ENCODE measurements around the gene TTPAL. TPM values are rescaled to one million over a fixed set of nuclear protein-coding genes. Genes with fewer than 3 reads are reported as not detected.

Gene TTPAL
- total RNA-seq, 1 experiment from 2014 or later = 8.8 TPM

- Histone ChIP-seq H3K27me3 (replicated peaks) (no peaks in the 10 kb centered on the region), H3K27ac (no peak overlapping the region), H3K36me3 (peaks cover 80% of the 10 kb centered on the region), H3K9me3 (replicated peaks) (no peaks in the 10 kb centered on the region), H3K4me1 (replicated peaks) (peaks cover 54% of the 10 kb centered on the region), H3K4me3 (no peak overlapping the region)
- no peak for DNase-seq (ENCODE audit: low read depth in 1 of 2, low spot score in 2 of 2)
Measured at GRCh38 chr20:44489223-44489622, 13.5 kb downstream of the TTPAL start.

GRCh38 chr20:44489931-44490330 lies 14.3 kb downstream of the TTPAL start:
- DNase-seq (ENCODE audit: low read depth in 1 of 2, low spot score in 2 of 2) = no peak
- H3K4me1 ChIP-seq (replicated peaks) = peaks cover 61% of the 10 kb centered on the region
- H3K27ac ChIP-seq = no peak overlapping the region
- no peak overlapping the region for H3K4me3 ChIP-seq
- H3K36me3 ChIP-seq = peaks cover 78% of the 10 kb centered on the region
- H3K9me3 ChIP-seq (replicated peaks) = no peaks in the 10 kb centered on the region
- H3K27me3 ChIP-seq (replicated peaks) = no peaks in the 10 kb centered on the region

- Histone ChIP-seq H3K27me3 (replicated peaks) (no peaks in the 10 kb centered on the region), H3K4me3 (no peak overlapping the region), H3K36me3 (peaks cover 75% of the 10 kb centered on the region), H3K27ac (peak overlapping the region; percentile 86), H3K4me1 (replicated peaks) (peaks cover 74% of the 10 kb centered on the region), H3K9me3 (replicated peaks) (no peaks in the 10 kb centered on the region)
- DNase-seq (ENCODE audit: low read depth in 1 of 2, low spot score in 2 of 2) = peak; percentile 89 to 93
Measured at GRCh38 chr20:44491635-44492395, 16.1 kb downstream of the TTPAL start.

DNA sequence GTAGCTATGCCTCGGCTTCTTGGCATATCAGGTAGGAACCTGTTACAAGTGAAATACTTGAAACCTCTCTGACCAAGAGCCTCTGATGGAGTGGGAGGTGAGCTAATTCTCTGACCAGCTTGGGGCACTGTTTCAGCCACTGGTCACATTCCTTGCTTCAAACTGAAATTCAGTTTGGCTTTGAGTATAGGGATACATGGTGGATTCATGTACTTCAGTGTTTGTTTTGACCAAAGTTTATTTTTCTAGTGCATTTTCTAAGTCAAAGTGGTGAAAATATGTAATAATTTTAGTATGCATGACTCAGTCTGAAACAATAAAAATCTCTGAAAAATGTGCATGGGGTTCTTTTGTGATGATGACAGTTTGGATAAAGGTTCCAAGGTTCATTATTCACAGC lies 18.6 kb downstream of the TTPAL start:
- H3K27ac ChIP-seq = peak overlapping the region; percentile 86
- peaks cover 68% of the 10 kb centered on the region for H3K36me3 ChIP-seq
- H3K27me3 ChIP-seq (replicated peaks) = no peaks in the 10 kb centered on the region
- DNase-seq (ENCODE audit: low read depth in 1 of 2, low spot score in 2 of 2) = peak in 1 of 2 experiments; percentile 41
- H3K4me3 ChIP-seq = no peak overlapping the region
- H3K9me3 ChIP-seq (replicated peaks) = no peaks in the 10 kb centered on the region
- H3K4me1 ChIP-seq (replicated peaks) = peaks cover 85% of the 10 kb centered on the region

- no peak for DNase-seq (ENCODE audit: low read depth in 1 of 2, low spot score in 2 of 2)
- Histone ChIP-seq H3K27ac (peak overlapping the region; percentile 86), H3K36me3 (peaks cover 68% of the 10 kb centered on the region), H3K27me3 (replicated peaks) (no peaks in the 10 kb centered on the region), H3K4me1 (replicated peaks) (peaks cover 85% of the 10 kb centered on the region), H3K9me3 (replicated peaks) (no peaks in the 10 kb centered on the region), H3K4me3 (no peak overlapping the region)
Measured at GRCh38 chr20:44494681-44495080, 19.0 kb downstream of the TTPAL start.

DNA sequence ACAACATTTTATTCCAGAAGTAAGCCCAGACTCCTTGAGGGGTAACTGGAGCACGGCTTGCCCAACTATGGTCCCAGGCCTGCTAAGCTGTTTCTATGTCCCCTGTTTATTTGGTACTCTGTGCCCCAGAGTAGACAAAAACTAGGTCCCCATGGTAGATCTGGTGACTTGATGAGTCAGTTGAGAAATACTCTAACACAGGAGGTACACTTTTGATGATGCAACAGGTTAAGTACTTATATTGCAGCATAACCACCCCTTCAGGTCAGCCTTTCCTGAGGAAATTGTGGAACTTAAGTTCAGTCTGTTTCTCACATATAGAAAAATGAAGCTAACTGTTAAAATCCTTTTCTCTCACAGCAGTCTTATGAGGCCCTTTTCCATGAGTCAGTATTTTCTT lies 19.6 kb downstream of the TTPAL start:
- Histone ChIP-seq H3K27ac (peak overlapping the region; percentile 86), H3K4me3 (no peak overlapping the region), H3K36me3 (peaks cover 68% of the 10 kb centered on the region), H3K27me3 (replicated peaks) (no peaks in the 10 kb centered on the region), H3K9me3 (replicated peaks) (no peaks in the 10 kb centered on the region), H3K4me1 (replicated peaks) (peaks cover 79% of the 10 kb centered on the region)
- DNase-seq (ENCODE audit: low read depth in 1 of 2, low spot score in 2 of 2) = no peak

GRCh38 chr20:44495802-44496481 lies 20.3 kb downstream of the TTPAL start:
- DNase-seq (ENCODE audit: low read depth in 1 of 2, low spot score in 2 of 2) = peak; percentile 69 to 90
- Histone ChIP-seq H3K36me3 (peaks cover 70% of the 10 kb centered on the region), H3K27me3 (replicated peaks) (no peaks in the 10 kb centered on the region), H3K27ac (peak overlapping the region; percentile 86), H3K4me3 (no peak overlapping the region), H3K4me1 (replicated peaks) (peaks cover 72% of the 10 kb centered on the region), H3K9me3 (replicated peaks) (no peaks in the 10 kb centered on the region)

- H3K36me3 ChIP-seq = peaks cover 78% of the 10 kb centered on the region
Measured at GRCh38 chr20:44496976-44497375, 21.3 kb downstream of the TTPAL start.

DNA sequence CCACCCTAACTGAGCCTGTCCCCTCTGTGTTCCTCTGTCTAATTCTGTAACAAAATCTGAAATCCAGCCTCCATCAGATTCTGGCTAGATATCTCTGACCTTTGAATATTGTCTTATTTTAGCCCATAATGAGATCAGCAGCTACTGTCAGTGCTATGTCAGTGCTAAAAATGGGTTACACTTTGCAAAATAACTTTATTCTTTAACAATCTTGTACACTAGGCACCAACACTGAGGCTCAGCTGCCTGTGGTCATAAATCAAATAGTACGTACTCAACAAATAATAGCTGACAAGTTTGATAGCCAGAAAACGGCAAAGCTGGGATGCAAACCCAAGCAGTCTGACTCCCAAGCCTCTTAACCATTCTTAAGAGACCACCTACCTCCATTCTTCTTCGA lies 22.1 kb downstream of the TTPAL start:
- H3K9me3 ChIP-seq (replicated peaks) = no peaks in the 10 kb centered on the region

More at GRCh38 chr20:44496976-44497375, 21.3 kb downstream of the TTPAL start:
- Histone ChIP-seq H3K9me3 (replicated peaks) (no peaks in the 10 kb centered on the region), H3K27me3 (replicated peaks) (no peaks in the 10 kb centered on the region), H3K4me1 (replicated peaks) (peaks cover 62% of the 10 kb centered on the region), H3K4me3 (no peak overlapping the region), H3K27ac (peak overlapping the region; percentile 86)
- DNase-seq (ENCODE audit: low read depth in 1 of 2, low spot score in 2 of 2) = peak; percentile 88 to 89

DNA sequence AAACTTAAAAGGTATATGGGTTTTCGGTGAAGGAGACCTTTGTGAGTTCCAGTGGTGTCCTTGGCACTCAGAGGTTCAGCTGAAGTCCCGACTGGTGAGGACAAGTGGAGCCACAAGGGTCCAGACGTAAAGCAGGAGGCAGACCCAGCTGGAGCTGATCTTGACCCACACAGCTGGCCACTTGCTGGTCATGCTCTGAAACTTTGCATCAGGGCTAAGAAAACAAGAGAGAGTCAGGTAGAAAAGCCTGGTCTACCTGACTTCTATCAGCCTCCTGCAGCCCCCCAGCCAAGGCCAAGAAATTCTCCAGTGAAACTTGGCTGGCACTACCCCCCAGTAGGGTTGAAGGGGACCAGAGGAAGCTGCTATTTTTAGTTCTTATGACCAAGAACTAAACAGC lies 24.5 kb downstream of the TTPAL start:
- H3K4me3 ChIP-seq = no peak overlapping the region
- no peaks in the 10 kb centered on the region for H3K9me3 ChIP-seq (replicated peaks)
- DNase-seq (ENCODE audit: low read depth in 1 of 2, low spot score in 2 of 2) = no peak
- peaks cover 30% of the 10 kb centered on the region for H3K4me1 ChIP-seq (replicated peaks)
- H3K36me3 ChIP-seq = peaks cover 83% of the 10 kb centered on the region
- H3K27me3 ChIP-seq (replicated peaks) = no peaks in the 10 kb centered on the region
- no peak overlapping the region for H3K27ac ChIP-seq

More for the DNA sequence above, 22.1 kb downstream of the TTPAL start:
- DNase-seq (ENCODE audit: low read depth in 1 of 2, low spot score in 2 of 2) = no peak
- Histone ChIP-seq H3K27ac (peak overlapping the region; percentile 86), H3K4me1 (replicated peaks) (peaks cover 54% of the 10 kb centered on the region), H3K36me3 (peaks cover 81% of the 10 kb centered on the region), H3K4me3 (no peak overlapping the region), H3K27me3 (replicated peaks) (no peaks in the 10 kb centered on the region)

DNA sequence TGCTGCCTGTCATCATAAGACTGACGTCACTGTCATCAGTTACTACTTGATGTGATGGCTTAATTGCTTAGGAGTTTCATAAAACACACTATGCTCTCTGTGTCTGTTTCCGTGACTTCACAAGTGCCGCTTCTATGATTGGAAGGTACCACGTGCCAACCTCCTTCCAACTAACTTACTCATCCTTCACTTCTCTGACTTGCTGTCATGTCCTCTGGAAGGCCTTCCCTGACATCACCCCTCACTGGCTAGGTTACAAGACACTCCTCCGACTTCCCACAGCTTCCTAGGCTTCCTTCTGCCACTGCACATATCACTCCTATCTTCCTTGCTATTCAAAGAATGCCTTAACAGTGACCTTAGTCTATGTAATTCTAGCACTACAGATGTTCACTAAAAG lies 25.8 kb downstream of the TTPAL start:
- no peak for DNase-seq (ENCODE audit: low read depth in 1 of 2, low spot score in 2 of 2)
- Histone ChIP-seq H3K4me3 (no peak overlapping the region), H3K4me1 (replicated peaks) (peaks cover 17% of the 10 kb centered on the region), H3K27me3 (replicated peaks) (no peaks in the 10 kb centered on the region), H3K9me3 (replicated peaks) (no peaks in the 10 kb centered on the region), H3K36me3 (peaks cover 84% of the 10 kb centered on the region), H3K27ac (no peak overlapping the region)

GRCh38 chr20:44502968-44503367 lies 27.3 kb downstream of the TTPAL start:
- Histone ChIP-seq H3K4me1 (replicated peaks) (peaks cover 2% of the 10 kb centered on the region), H3K9me3 (replicated peaks) (no peaks in the 10 kb centered on the region), H3K27me3 (replicated peaks) (no peaks in the 10 kb centered on the region), H3K27ac (no peak overlapping the region), H3K36me3 (peaks cover 93% of the 10 kb centered on the region), H3K4me3 (no peak overlapping the region)
- DNase-seq (ENCODE audit: low read depth in 1 of 2, low spot score in 2 of 2) = no peak

GRCh38 chr20:44504402-44505307 lies 29.0 kb downstream of the TTPAL start:
- Histone ChIP-seq H3K4me1 (replicated peaks) (no peaks in the 10 kb centered on the region), H3K9me3 (replicated peaks) (no peaks in the 10 kb centered on the region), H3K27ac (no peak overlapping the region), H3K4me3 (no peak overlapping the region), H3K27me3 (replicated peaks) (no peaks in the 10 kb centered on the region), H3K36me3 (peaks cover 97% of the 10 kb centered on the region)
- no peak for DNase-seq (ENCODE audit: low read depth in 1 of 2, low spot score in 2 of 2)
